Prostate gland (tissue), 2 donors: Measurements from ENCODE around the gene TGM6.

ENCODE experiments used
- CTCF ChIP-seq, 4 experiments: fragments of 200-600 bp in 2 of 4; fragments of 450-650 bp in 2 of 4; sonication (generic) in 2 of 4; IDR thresholded peaks; 1 replicate in 3 of 4; 2 replicates in 1 of 4; pipeline ENCODE4 v1.5.1; 2016 to 2019; ENCODE audit warnings: antibody characterized with exemption in 4 of 4, mild to moderate bottlenecking in 2 of 4, moderate library complexity in 2 of 4
- POLR2A ChIP-seq: fragments of 450-650 bp; IDR thresholded peaks from one replicate; pipeline ENCODE4 v1.6.1; 2016; ENCODE audit warnings: antibody characterized with exemption, mild to moderate bottlenecking
- POLR2AphosphoS5 ChIP-seq: sonication (generic); formaldehyde crosslinking; IDR thresholded peaks from one replicate; pipeline ENCODE4 v1.6.1; 2017; ENCODE audit warnings: antibody characterized with exemption

- TF ChIP-seq POLR2A (no peak), CTCF (IDR thresholded peaks at IDR 0.05) (no peak), POLR2AphosphoS5 (no peak)
These were observed 36.5 kb downstream of the TGM6 start for GRCh38 chr20:2417213-2417541.
